ENCODE measurements around the gene CSAD.

CSAD gene

GRCh38 chr12:53223389-53224060, 42.8 kb upstream of the CSAD start:
- Histone ChIP-seq H3K27ac (ENCODE audit: low read length) (peak overlapping the region; percentile 99), H3K4me3 (ENCODE audit: low read length in 2 of 2) (peak overlapping the region in 1 of 2 donors; percentile 56), H3K9me3 (ENCODE audit: control insufficient read depth in 2 of 2, low read length in 2 of 2) (no peaks in the 10 kb centered on the region), H3K4me1 (ENCODE audit: control insufficient read depth, insufficient read depth, low read length) (peaks cover 52% of the 10 kb centered on the region), H3K27me3 (ENCODE audit: control insufficient read depth in 1 of 2, insufficient read depth in 2 of 2, low read length in 2 of 2) (no peaks in the 10 kb centered on the region), H3K36me3 (ENCODE audit: control insufficient read depth in 2 of 2, insufficient read depth in 2 of 2, low read length in 2 of 2) (peaks cover 0 to 6% of the 10 kb centered on the region in 2 donors), H3K9ac (ENCODE audit: low read length in 2 of 2) (peak overlapping the region; percentile 42)

GRCh38 chr12:53222806-53223261, 42.1 kb upstream of the CSAD start:
- Histone ChIP-seq H3K36me3 (ENCODE audit: control insufficient read depth in 2 of 2, insufficient read depth in 2 of 2, low read length in 2 of 2) (peaks cover 0 to 6% of the 10 kb centered on the region in 2 donors), H3K4me1 (ENCODE audit: control insufficient read depth, insufficient read depth, low read length) (peaks cover 57% of the 10 kb centered on the region), H3K9ac (ENCODE audit: low read length in 2 of 2) (peak overlapping the region; percentile 51 to 65), H3K4me3 (ENCODE audit: low read length in 2 of 2) (peak overlapping the region in 1 of 2 donors; percentile 29), H3K27ac (ENCODE audit: low read length) (peak overlapping the region; percentile 99), H3K27me3 (ENCODE audit: control insufficient read depth in 1 of 2, insufficient read depth in 2 of 2, low read length in 2 of 2) (no peaks in the 10 kb centered on the region), H3K9me3 (ENCODE audit: control insufficient read depth in 2 of 2, low read length in 2 of 2) (no peaks in the 10 kb centered on the region)

- H3K27ac ChIP-seq (ENCODE audit: low read length), result peak overlapping the region; percentile 99
- H3K4me3 ChIP-seq (ENCODE audit: low read length in 2 of 2), result peak overlapping the region; percentile 4 to 88
- H3K36me3 ChIP-seq (ENCODE audit: control insufficient read depth in 2 of 2, insufficient read depth in 2 of 2, low read length in 2 of 2), result peaks cover 0 to 2% of the 10 kb centered on the region in 2 donors
- H3K9me3 ChIP-seq (ENCODE audit: control insufficient read depth in 2 of 2, low read length in 2 of 2), result no peaks in the 10 kb centered on the region
- H3K4me1 ChIP-seq (ENCODE audit: control insufficient read depth, insufficient read depth, low read length), result peaks cover 63% of the 10 kb centered on the region
- H3K9ac ChIP-seq (ENCODE audit: low read length in 2 of 2), result peak overlapping the region; percentile 6 to 65
- no peaks in the 10 kb centered on the region for H3K27me3 ChIP-seq (ENCODE audit: control insufficient read depth in 1 of 2, insufficient read depth in 2 of 2, low read length in 2 of 2)
These were observed 41.5 kb upstream of the CSAD start for GRCh38 chr12:53222170-53222721.

GRCh38 chr12:53221203-53222080, 40.7 kb upstream of the CSAD start:
- Histone ChIP-seq H3K9ac (ENCODE audit: low read length in 2 of 2) (peak overlapping the region; percentile 96 to 97), H3K27ac (ENCODE audit: low read length) (peak overlapping the region; percentile 99), H3K9me3 (ENCODE audit: control insufficient read depth in 2 of 2, low read length in 2 of 2) (no peaks in the 10 kb centered on the region), H3K4me1 (ENCODE audit: control insufficient read depth, insufficient read depth, low read length) (peaks cover 68% of the 10 kb centered on the region), H3K27me3 (ENCODE audit: control insufficient read depth in 1 of 2, insufficient read depth in 2 of 2, low read length in 2 of 2) (no peaks in the 10 kb centered on the region), H3K4me3 (ENCODE audit: low read length in 2 of 2) (peak overlapping the region; percentile 88 to 91), H3K36me3 (ENCODE audit: control insufficient read depth in 2 of 2, insufficient read depth in 2 of 2, low read length in 2 of 2) (peaks cover 0 to 2% of the 10 kb centered on the region in 2 donors)

GRCh38 chr12:53220694-53221202, 40.0 kb upstream of the CSAD start:
- peak overlapping the region; percentile 52 to 88 for H3K4me3 ChIP-seq (ENCODE audit: low read length in 2 of 2)
- H3K36me3 ChIP-seq (ENCODE audit: control insufficient read depth in 2 of 2, insufficient read depth in 2 of 2, low read length in 2 of 2), result peaks cover 3 to 4% of the 10 kb centered on the region in 2 donors
- peaks cover 72% of the 10 kb centered on the region for H3K4me1 ChIP-seq (ENCODE audit: control insufficient read depth, insufficient read depth, low read length)
- no peaks in the 10 kb centered on the region for H3K27me3 ChIP-seq (ENCODE audit: control insufficient read depth in 1 of 2, insufficient read depth in 2 of 2, low read length in 2 of 2)
- peak overlapping the region; percentile 96 to 97 for H3K9ac ChIP-seq (ENCODE audit: low read length in 2 of 2)
- peak overlapping the region; percentile 99 for H3K27ac ChIP-seq (ENCODE audit: low read length)
- no peaks in the 10 kb centered on the region for H3K9me3 ChIP-seq (ENCODE audit: control insufficient read depth in 2 of 2, low read length in 2 of 2)

GRCh38 chr12:53219956-53220693, 39.4 kb upstream of the CSAD start:
- Histone ChIP-seq H3K4me1 (ENCODE audit: control insufficient read depth, insufficient read depth, low read length) (peaks cover 72% of the 10 kb centered on the region), H3K9ac (ENCODE audit: low read length in 2 of 2) (peak overlapping the region; percentile 58 to 73), H3K27me3 (ENCODE audit: control insufficient read depth in 1 of 2, insufficient read depth in 2 of 2, low read length in 2 of 2) (no peaks in the 10 kb centered on the region)

GRCh38 chr12:53219292-53219955, 38.7 kb upstream of the CSAD start:
- peak overlapping the region; percentile 52 to 88 for H3K4me3 ChIP-seq (ENCODE audit: low read length in 2 of 2)
- no peaks in the 10 kb centered on the region for H3K27me3 ChIP-seq (ENCODE audit: control insufficient read depth in 1 of 2, insufficient read depth in 2 of 2, low read length in 2 of 2)
- no peaks in the 10 kb centered on the region for H3K9me3 ChIP-seq (ENCODE audit: control insufficient read depth in 2 of 2, low read length in 2 of 2)
- H3K4me1 ChIP-seq (ENCODE audit: control insufficient read depth, insufficient read depth, low read length), result peaks cover 71% of the 10 kb centered on the region
- H3K9ac ChIP-seq (ENCODE audit: low read length in 2 of 2), result peak overlapping the region; percentile 4 to 73
- H3K36me3 ChIP-seq (ENCODE audit: control insufficient read depth in 2 of 2, insufficient read depth in 2 of 2, low read length in 2 of 2), result peaks cover 9 to 11% of the 10 kb centered on the region in 2 donors
- peak overlapping the region; percentile 99 for H3K27ac ChIP-seq (ENCODE audit: low read length)

More at GRCh38 chr12:53219956-53220693, 39.4 kb upstream of the CSAD start:
- peak overlapping the region; percentile 99 for H3K27ac ChIP-seq (ENCODE audit: low read length)
- H3K36me3 ChIP-seq (ENCODE audit: control insufficient read depth in 2 of 2, insufficient read depth in 2 of 2, low read length in 2 of 2), result peaks cover 4 to 6% of the 10 kb centered on the region in 2 donors
- H3K4me3 ChIP-seq (ENCODE audit: low read length in 2 of 2), result peak overlapping the region; percentile 52 to 88
- H3K9me3 ChIP-seq (ENCODE audit: control insufficient read depth in 2 of 2, low read length in 2 of 2), result no peaks in the 10 kb centered on the region

GRCh38 chr12:53218551-53219291, 38.0 kb upstream of the CSAD start:
- peak overlapping the region; percentile 99 for H3K27ac ChIP-seq (ENCODE audit: low read length)

GRCh38 chr12:53217931-53218307, 37.2 kb upstream of the CSAD start:
- H3K27ac ChIP-seq (ENCODE audit: low read length), result peak overlapping the region; percentile 99
- H3K4me1 ChIP-seq (ENCODE audit: control insufficient read depth, insufficient read depth, low read length), result peaks cover 69% of the 10 kb centered on the region
- H3K9ac ChIP-seq (ENCODE audit: low read length in 2 of 2), result peak overlapping the region; percentile 60 to 64
- H3K36me3 ChIP-seq (ENCODE audit: control insufficient read depth in 2 of 2, insufficient read depth in 2 of 2, low read length in 2 of 2), result peaks cover 22 to 23% of the 10 kb centered on the region in 2 donors
- peak overlapping the region; percentile 45 to 88 for H3K4me3 ChIP-seq (ENCODE audit: low read length in 2 of 2)
- H3K9me3 ChIP-seq (ENCODE audit: control insufficient read depth in 2 of 2, low read length in 2 of 2), result no peaks in the 10 kb centered on the region
- H3K27me3 ChIP-seq (ENCODE audit: control insufficient read depth in 1 of 2, insufficient read depth in 2 of 2, low read length in 2 of 2), result no peaks in the 10 kb centered on the region

More at GRCh38 chr12:53218551-53219291, 38.0 kb upstream of the CSAD start:
- peak overlapping the region; percentile 60 to 73 for H3K9ac ChIP-seq (ENCODE audit: low read length in 2 of 2)
- H3K9me3 ChIP-seq (ENCODE audit: control insufficient read depth in 2 of 2, low read length in 2 of 2), result no peaks in the 10 kb centered on the region
- H3K36me3 ChIP-seq (ENCODE audit: control insufficient read depth in 2 of 2, insufficient read depth in 2 of 2, low read length in 2 of 2), result peaks cover 15 to 16% of the 10 kb centered on the region in 2 donors
- H3K27me3 ChIP-seq (ENCODE audit: control insufficient read depth in 1 of 2, insufficient read depth in 2 of 2, low read length in 2 of 2), result no peaks in the 10 kb centered on the region
- H3K4me1 ChIP-seq (ENCODE audit: control insufficient read depth, insufficient read depth, low read length), result peaks cover 71% of the 10 kb centered on the region
- H3K4me3 ChIP-seq (ENCODE audit: low read length in 2 of 2), result peak overlapping the region; percentile 52 to 88

Measured in stomach smooth muscle (tissue), 2 donors.